Natural killer cell (primary cell): ENCODE results near the gene ZEB2. TPM values are rescaled to one million over a fixed set of nuclear protein-coding genes. Genes with fewer than 3 reads are reported as not detected.

ENCODE experiments used
- ATAC-seq, 3 donors: fragments of 150-1000 bp in 2 of 3; fragments of 200-7000 bp in 1 of 3; cut with Tn5 transposase; 1 replicate in 1 of 3; 2 replicates in 2 of 3; pipeline ENCODE4 v1.10.0; 2021; ENCODE audit warnings: mild to moderate bottlenecking in 2 of 3, moderate library complexity in 2 of 3
- DNase-seq, 2 donors: peaks; one replicate each; pipeline versions ENCODE4 v3.0.0 to v3.0.0-alpha.2; 2013 to 2021; ENCODE audit warnings: mixed read lengths in 1 of 2
- H3K27ac ChIP-seq: one replicate; pipeline ENCODE4 v1.5.1; 2013; ENCODE audit warnings: mild to moderate bottlenecking, low read length
- H3K27me3 ChIP-seq: one replicate; pipeline ENCODE4 v1.6.1; 2013; ENCODE audit warnings: low read length; ENCODE audit not compliant: control insufficient read depth, insufficient read depth
- H3K36me3 ChIP-seq: one replicate; pipeline ENCODE4 v1.6.1; 2013; ENCODE audit warnings: low read length; ENCODE audit not compliant: control insufficient read depth, insufficient read depth
- H3K4me1 ChIP-seq: one replicate; pipeline ENCODE4 v1.6.1; 2013; ENCODE audit warnings: low read length; ENCODE audit not compliant: control insufficient read depth, insufficient read depth
- H3K4me3 ChIP-seq: one replicate; pipeline ENCODE4 v1.5.1; 2013; ENCODE audit warnings: low read length
- H3K9me3 ChIP-seq: one replicate; pipeline ENCODE4 v1.6.1; 2013; ENCODE audit warnings: low read length; ENCODE audit not compliant: control insufficient read depth, insufficient read depth
- H3K27ac Mint-ChIP-seq, 2 donors: one replicate each; pipeline ENCODE4 v1.8.0; 2022; ENCODE audit warnings: mild to moderate bottlenecking in 2 of 2, mixed read lengths in 2 of 2, moderate library complexity in 1 of 2
- H3K27me3 Mint-ChIP-seq, 2 donors: one replicate each; pipeline ENCODE4 v1.8.0; 2022; ENCODE audit warnings: low read depth in 2 of 2, mixed read lengths in 2 of 2
- H3K36me3 Mint-ChIP-seq: one replicate; pipeline ENCODE4 v1.8.0; 2022; ENCODE audit warnings: mixed read lengths
- H3K4me1 Mint-ChIP-seq, 2 donors: one replicate each; pipeline ENCODE4 v1.8.0; 2022; ENCODE audit warnings: mixed read lengths in 2 of 2
- H3K4me3 Mint-ChIP-seq: one replicate; pipeline ENCODE4 v1.8.0; 2022; ENCODE audit warnings: mild to moderate bottlenecking, moderate library complexity, mixed read lengths
- H3K9me3 Mint-ChIP-seq, 2 donors: one replicate each; pipeline ENCODE4 v1.8.0; 2022; ENCODE audit warnings: mixed read lengths in 2 of 2
- WGBS: methylation state at CpG from one replicate; pipeline ENCODE4 v1.1.7; 2013; ENCODE audit warnings: missing lambda C conversion rate; ENCODE audit not compliant: insufficient coverage; 5-methylcytosine and 5-hydroxymethylcytosine counted together
- intact Hi-C: fragments of 100-400 bp; cut with micrococcal nuclease; formaldehyde crosslinking; loops from one replicate; pipeline ENCODE4 v1.14.2; 2022
- total RNA-seq, 4 donors: library from RNA; stranded (reverse); fragments of 120-200 nt in 1 of 4; gene quantifications; one replicate each; pipeline versions ENCODE4 v1.2.3 to v1.2.4, GENCODE V29; 2013 to 2022
- TF ChIP-seq, protein P1 (sequence below): fragments of 200-600 bp; IDR thresholded peaks from one replicate; pipeline ENCODE4 v1.8.0; 2022; ENCODE audit warnings: antibody characterized with exemption

Gene ZEB2
- total RNA-seq, 3 donors from 2014 or later (not counting 1 experiment from before 2014, with no cell fraction given), result 718 to 1,143 (median 944) TPM

DNA sequence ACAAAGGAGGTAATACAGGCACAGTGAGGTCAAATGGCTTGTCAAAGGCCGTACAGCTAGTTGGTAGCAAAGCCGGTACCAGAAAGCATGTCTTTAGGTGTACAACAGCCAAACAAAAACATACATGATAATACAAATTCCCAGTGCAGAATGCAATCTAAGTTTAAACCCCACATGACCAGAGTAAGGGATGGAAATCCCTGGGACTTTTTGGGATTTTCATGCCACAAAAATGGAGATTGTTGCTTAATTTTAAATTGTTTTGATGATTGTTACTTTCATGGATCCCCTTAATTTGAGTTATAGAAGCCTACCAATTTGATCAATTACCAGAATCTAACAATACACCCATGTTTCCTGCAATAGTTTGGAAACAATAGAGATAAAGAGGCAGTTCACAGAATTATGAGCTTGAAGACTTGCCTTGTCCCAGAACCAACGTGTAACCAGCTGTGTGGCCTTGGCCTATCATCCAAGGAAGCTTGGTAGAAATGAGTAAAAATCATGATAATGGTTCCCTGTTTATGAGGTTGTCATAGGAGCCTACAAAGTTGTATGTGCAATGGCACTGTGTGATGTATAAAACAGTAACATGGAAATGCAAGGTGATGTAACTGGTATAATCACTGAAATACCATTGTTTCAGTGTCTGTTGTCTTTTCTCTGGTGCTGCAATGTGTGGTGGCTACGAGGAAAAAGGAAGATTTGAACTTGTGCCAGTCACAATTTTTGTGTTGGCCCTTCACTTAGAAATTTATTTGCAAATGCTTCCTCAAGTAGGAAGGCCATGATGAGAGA, 85.3 kb downstream of the ZEB2 start:
- Histone ChIP-seq H3K27ac (no peak overlapping the region), H3K4me1 (peaks cover 9% of the 10 kb centered on the region), H3K27me3 (no peaks in the 10 kb centered on the region), H3K9me3 (no peaks in the 10 kb centered on the region), H3K36me3 (peaks cover 4% of the 10 kb centered on the region), H3K4me3 (no peak overlapping the region)
- intact Hi-C loops, result loop anchor here (5.0 kb wide), 2 partner anchors 43 to 63 kb away; no protein-coding TSS in a partner anchor
- Mint-ChIP-seq H3K4me3 (no peak overlapping the region), H3K36me3 (peaks cover 7% of the 10 kb centered on the region), H3K27me3 (no peaks in the 10 kb centered on the region), H3K4me1 (peaks cover 28 to 33% of the 10 kb centered on the region in 2 donors), H3K27ac (peak overlapping the region in 1 of 2 donors; percentile 80), H3K9me3 (no peaks in the 10 kb centered on the region)
- TF ChIP-seq, protein P1, sequence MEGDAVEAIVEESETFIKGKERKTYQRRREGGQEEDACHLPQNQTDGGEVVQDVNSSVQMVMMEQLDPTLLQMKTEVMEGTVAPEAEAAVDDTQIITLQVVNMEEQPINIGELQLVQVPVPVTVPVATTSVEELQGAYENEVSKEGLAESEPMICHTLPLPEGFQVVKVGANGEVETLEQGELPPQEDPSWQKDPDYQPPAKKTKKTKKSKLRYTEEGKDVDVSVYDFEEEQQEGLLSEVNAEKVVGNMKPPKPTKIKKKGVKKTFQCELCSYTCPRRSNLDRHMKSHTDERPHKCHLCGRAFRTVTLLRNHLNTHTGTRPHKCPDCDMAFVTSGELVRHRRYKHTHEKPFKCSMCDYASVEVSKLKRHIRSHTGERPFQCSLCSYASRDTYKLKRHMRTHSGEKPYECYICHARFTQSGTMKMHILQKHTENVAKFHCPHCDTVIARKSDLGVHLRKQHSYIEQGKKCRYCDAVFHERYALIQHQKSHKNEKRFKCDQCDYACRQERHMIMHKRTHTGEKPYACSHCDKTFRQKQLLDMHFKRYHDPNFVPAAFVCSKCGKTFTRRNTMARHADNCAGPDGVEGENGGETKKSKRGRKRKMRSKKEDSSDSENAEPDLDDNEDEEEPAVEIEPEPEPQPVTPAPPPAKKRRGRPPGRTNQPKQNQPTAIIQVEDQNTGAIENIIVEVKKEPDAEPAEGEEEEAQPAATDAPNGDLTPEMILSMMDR, result no peak
- ATAC-seq (no peak), DNase-seq (no peak)
- 88% methylated on average over 4 of the region's 4 CpGs for WGBS

- WGBS, result 91% methylated on average over 1 of the region's 1 CpG
- H3K4me3 ChIP-seq, result no peak overlapping the region
- peaks cover 16% of the 10 kb centered on the region for H3K36me3 Mint-ChIP-seq
- no peaks in the 10 kb centered on the region for H3K27me3 Mint-ChIP-seq
- peaks cover 5% of the 10 kb centered on the region for H3K4me1 ChIP-seq
- H3K27ac Mint-ChIP-seq, result no peak overlapping the region
- H3K9me3 ChIP-seq, result no peaks in the 10 kb centered on the region
- no peak overlapping the region for H3K27ac ChIP-seq
- H3K4me1 Mint-ChIP-seq, result peaks cover 16 to 20% of the 10 kb centered on the region in 2 donors
- ATAC-seq (no peak), DNase-seq (no peak)
- no peaks in the 10 kb centered on the region for H3K27me3 ChIP-seq
- TF ChIP-seq, protein P1, result no peak
- H3K9me3 Mint-ChIP-seq, result no peaks in the 10 kb centered on the region
- intact Hi-C loops, result loop anchor here (2.0 to 5.0 kb wide), 3 partner anchors 16 to 64 kb away; no protein-coding TSS in a partner anchor
- H3K36me3 ChIP-seq, result peaks cover 21% of the 10 kb centered on the region
- no peak overlapping the region for H3K4me3 Mint-ChIP-seq
Measured at GRCh38 chr2:144432921-144433320, 87.0 kb downstream of the ZEB2 start.

GRCh38 chr2:144431998-144432397, 87.9 kb downstream of the ZEB2 start:
- H3K4me3 Mint-ChIP-seq, result no peak overlapping the region
- WGBS, result 83% methylated on average over 3 of the region's 3 CpGs
- H3K27ac Mint-ChIP-seq, result no peak overlapping the region
- DNase-seq (no peak), ATAC-seq (no peak)
- peaks cover 27% of the 10 kb centered on the region for H3K36me3 ChIP-seq
- H3K36me3 Mint-ChIP-seq, result peaks cover 19% of the 10 kb centered on the region
- peaks cover 10 to 15% of the 10 kb centered on the region in 2 donors for H3K4me1 Mint-ChIP-seq
- H3K9me3 Mint-ChIP-seq, result no peaks in the 10 kb centered on the region
- no peaks in the 10 kb centered on the region for H3K9me3 ChIP-seq
- intact Hi-C loops, result loop anchor here (2.0 to 5.0 kb wide), 3 partner anchors 17 to 65 kb away; no protein-coding TSS in a partner anchor
- TF ChIP-seq, protein P1, result no peak
- H3K27ac ChIP-seq, result no peak overlapping the region
- H3K27me3 Mint-ChIP-seq, result no peaks in the 10 kb centered on the region
- H3K27me3 ChIP-seq, result no peaks in the 10 kb centered on the region
- peaks cover 5% of the 10 kb centered on the region for H3K4me1 ChIP-seq
- no peak overlapping the region for H3K4me3 ChIP-seq
